NCI-H146 treated with DMSO at 0.1 percent for 48 hours (cell line): ENCODE measurements around the gene FANCE.
"Not testable (repeated sequence)": the region's sequence is repeated elsewhere in the genome, so short reads cannot be mapped to it uniquely, and the experiment has no call there.

ENCODE experiments used
- DNase-seq: peaks from one replicate; lab custom pipeline; 2025; ENCODE audit not compliant: unreplicated experiment; lab: John Stamatoyannopoulos, UW

The FANCE gene

GRCh38 chr6:35429463-35429862, 22.7 kb upstream of the FANCE start:
- no peak for DNase-seq

GRCh38 chr6:35432291-35432690, 19.8 kb upstream of the FANCE start:
- DNase-seq = no peak

GRCh38 chr6:35432702-35433101, 19.4 kb upstream of the FANCE start:
- DNase-seq = not testable (repeated sequence)

- no peak for DNase-seq
Observed at GRCh38 chr6:35435074-35435837, 16.9 kb upstream of the FANCE start.

- DNase-seq = no peak
Observed at GRCh38 chr6:35436071-35436857, 15.9 kb upstream of the FANCE start.

- DNase-seq = not testable (repeated sequence)
Observed at GRCh38 chr6:35438378-35439065, 13.6 kb upstream of the FANCE start.

- no peak for DNase-seq
Observed at GRCh38 chr6:35439308-35439707, 12.8 kb upstream of the FANCE start.

GRCh38 chr6:35441205-35441604, 10.9 kb upstream of the FANCE start:
- DNase-seq = no peak

GRCh38 chr6:35441642-35442041, 10.5 kb upstream of the FANCE start:
- no peak for DNase-seq

GRCh38 chr6:35442693-35443092, 9.4 kb upstream of the FANCE start:
- no peak for DNase-seq

- DNase-seq = no peak
Observed at GRCh38 chr6:35443341-35444030, 8.7 kb upstream of the FANCE start.

GRCh38 chr6:35445691-35446090, 6.4 kb upstream of the FANCE start:
- DNase-seq = no peak

GRCh38 chr6:35448191-35448590, 3.9 kb upstream of the FANCE start:
- DNase-seq = no peak

- DNase-seq = peak; percentile 56
Observed at GRCh38 chr6:35449287-35449881, 2.8 kb upstream of the FANCE start.

- no peak for DNase-seq
Observed at GRCh38 chr6:35451354-35452182, 570 bp upstream of the FANCE start.

GRCh38 chr6:35453236-35453635, 1.1 kb downstream of the FANCE start:
- no peak for DNase-seq

GRCh38 chr6:35454391-35455110, 2.4 kb downstream of the FANCE start:
- DNase-seq = no peak

GRCh38 chr6:35457907-35458306, 5.8 kb downstream of the FANCE start:
- DNase-seq = no peak

GRCh38 chr6:35461270-35461669, 9.1 kb downstream of the FANCE start:
- DNase-seq = no peak
